ENCODE results near the gene CITED2.

CITED2 gene

GRCh38 chr6:139386404-139386803, 12.0 kb upstream of the CITED2 start:
- Histone ChIP-seq H3K4me3 (ENCODE audit: insufficient read depth in 1 of 2, low read depth in 1 of 2, low read length in 2 of 2) (no peak overlapping the region), H3K9me3 (ENCODE audit: control insufficient read depth, low read length) (no peaks in the 10 kb centered on the region), H3K4me1 (ENCODE audit: control insufficient read depth, insufficient read depth, low read depth, low read length) (no peaks in the 10 kb centered on the region), H3K4ac (ENCODE audit: low read depth in 1 of 2, low read length in 2 of 2) (no peak overlapping the region), H3K4me2 (ENCODE audit: low read length, poor library complexity, severe bottlenecking) (no peak overlapping the region), H3K9ac (ENCODE audit: low read length) (no peak overlapping the region), H3K79me1 (replicated peaks; ENCODE audit: low read length, poor library complexity, severe bottlenecking) (no peaks in the 10 kb centered on the region), H2BK120ac (ENCODE audit: low read depth, low read length) (no peak overlapping the region), H2BK12ac (ENCODE audit: low read length in 2 of 2) (no peak overlapping the region), H3K18ac (ENCODE audit: low read depth in 1 of 2, low read length in 2 of 2) (no peak overlapping the region), H4K91ac (ENCODE audit: low read length) (no peak overlapping the region), H3K27me3 (ENCODE audit: control insufficient read depth in 1 of 2, insufficient read depth in 1 of 2, low read length in 2 of 2) (no peaks in the 10 kb centered on the region), H3K23ac (ENCODE audit: low read length in 2 of 2) (no peak overlapping the region), H3K36me3 (ENCODE audit: control insufficient read depth in 1 of 2, insufficient read depth in 2 of 2, low read depth in 1 of 2, low read length in 2 of 2) (no peaks in the 10 kb centered on the region), H4K8ac (ENCODE audit: low read length) (no peak overlapping the region), H2BK15ac (ENCODE audit: low read depth, poor library complexity, severe bottlenecking) (no peak overlapping the region), H2AK5ac (ENCODE audit: low read length, severe bottlenecking) (no peak overlapping the region), H2AFZ (ENCODE audit: low read depth, low read length) (no peak overlapping the region), H2BK5ac (ENCODE audit: low read depth, low read length, poor library complexity, severe bottlenecking) (no peak overlapping the region), H3K14ac (ENCODE audit: low read length in 2 of 2) (no peak overlapping the region), H3K27ac (ENCODE audit: low read length, poor library complexity, severe bottlenecking) (no peak overlapping the region)
- no peak for DNase-seq
- 54% methylated on average over 3 of the region's 3 CpGs for WGBS

- no peak overlapping the region for H3K4ac ChIP-seq (ENCODE audit: low read depth in 1 of 2, low read length in 2 of 2)
- no peaks in the 10 kb centered on the region for H3K9me3 ChIP-seq (ENCODE audit: control insufficient read depth, low read length)
- peaks cover 3% of the 10 kb centered on the region for H3K79me1 ChIP-seq (replicated peaks; ENCODE audit: low read length, poor library complexity, severe bottlenecking)
- no peak overlapping the region for H3K23ac ChIP-seq (ENCODE audit: low read length in 2 of 2)
- DNase-seq: no peak
- no peak overlapping the region for H4K8ac ChIP-seq (ENCODE audit: low read length)
- no peak overlapping the region for H3K14ac ChIP-seq (ENCODE audit: low read length in 2 of 2)
- H2AK5ac ChIP-seq (ENCODE audit: low read length, severe bottlenecking): no peak overlapping the region
- no peaks in the 10 kb centered on the region for H3K27me3 ChIP-seq (ENCODE audit: control insufficient read depth in 1 of 2, insufficient read depth in 1 of 2, low read length in 2 of 2)
- H3K36me3 ChIP-seq (ENCODE audit: control insufficient read depth in 1 of 2, insufficient read depth in 2 of 2, low read depth in 1 of 2, low read length in 2 of 2): no peaks in the 10 kb centered on the region
- no peak overlapping the region for H2BK120ac ChIP-seq (ENCODE audit: low read depth, low read length)
- H2BK12ac ChIP-seq (ENCODE audit: low read length in 2 of 2): no peak overlapping the region
- no peak overlapping the region for H3K4me3 ChIP-seq (ENCODE audit: insufficient read depth in 1 of 2, low read depth in 1 of 2, low read length in 2 of 2)
- H3K27ac ChIP-seq (ENCODE audit: low read length, poor library complexity, severe bottlenecking): no peak overlapping the region
- no peak overlapping the region for H4K91ac ChIP-seq (ENCODE audit: low read length)
- no peak overlapping the region for H2BK5ac ChIP-seq (ENCODE audit: low read depth, low read length, poor library complexity, severe bottlenecking)
- 71% methylated on average over 5 of the region's 6 CpGs for WGBS
- peaks cover 6% of the 10 kb centered on the region for H3K4me1 ChIP-seq (ENCODE audit: control insufficient read depth, insufficient read depth, low read depth, low read length)
- no peak overlapping the region for H3K4me2 ChIP-seq (ENCODE audit: low read length, poor library complexity, severe bottlenecking)
- no peak overlapping the region for H3K18ac ChIP-seq (ENCODE audit: low read depth in 1 of 2, low read length in 2 of 2)
- no peak overlapping the region for H2BK15ac ChIP-seq (ENCODE audit: low read depth, poor library complexity, severe bottlenecking)
- no peak overlapping the region for H2AFZ ChIP-seq (ENCODE audit: low read depth, low read length)
- H3K9ac ChIP-seq (ENCODE audit: low read length): peak overlapping the region; percentile 7
Measured at GRCh38 chr6:139381216-139381865, 6.9 kb upstream of the CITED2 start.

GRCh38 chr6:139380611-139381010, 6.2 kb upstream of the CITED2 start:
- no peak for DNase-seq
- H4K8ac ChIP-seq (ENCODE audit: low read length): no peak overlapping the region
- peaks cover 3% of the 10 kb centered on the region for H3K79me1 ChIP-seq (replicated peaks; ENCODE audit: low read length, poor library complexity, severe bottlenecking)
- H3K4ac ChIP-seq (ENCODE audit: low read depth in 1 of 2, low read length in 2 of 2): no peak overlapping the region
- no peaks in the 10 kb centered on the region for H3K36me3 ChIP-seq (ENCODE audit: control insufficient read depth in 1 of 2, insufficient read depth in 2 of 2, low read depth in 1 of 2, low read length in 2 of 2)
- no peak overlapping the region for H3K4me2 ChIP-seq (ENCODE audit: low read length, poor library complexity, severe bottlenecking)
- H3K9ac ChIP-seq (ENCODE audit: low read length): no peak overlapping the region
- H3K18ac ChIP-seq (ENCODE audit: low read depth in 1 of 2, low read length in 2 of 2): no peak overlapping the region
- WGBS: 100% methylated on average over 1 of the region's 2 CpGs
- H4K91ac ChIP-seq (ENCODE audit: low read length): peak overlapping the region; percentile 7
- H3K4me3 ChIP-seq (ENCODE audit: insufficient read depth in 1 of 2, low read depth in 1 of 2, low read length in 2 of 2): no peak overlapping the region
- no peaks in the 10 kb centered on the region for H3K27me3 ChIP-seq (ENCODE audit: control insufficient read depth in 1 of 2, insufficient read depth in 1 of 2, low read length in 2 of 2)
- no peak overlapping the region for H3K27ac ChIP-seq (ENCODE audit: low read length, poor library complexity, severe bottlenecking)
- H3K9me3 ChIP-seq (ENCODE audit: control insufficient read depth, low read length): no peaks in the 10 kb centered on the region
- peaks cover 6% of the 10 kb centered on the region for H3K4me1 ChIP-seq (ENCODE audit: control insufficient read depth, insufficient read depth, low read depth, low read length)
- peak overlapping the region in 1 of 2 experiments; percentile 78 for H2BK12ac ChIP-seq (ENCODE audit: low read length in 2 of 2)
- H2BK120ac ChIP-seq (ENCODE audit: low read depth, low read length): no peak overlapping the region
- H2BK15ac ChIP-seq (ENCODE audit: low read depth, poor library complexity, severe bottlenecking): no peak overlapping the region
- no peak overlapping the region for H3K14ac ChIP-seq (ENCODE audit: low read length in 2 of 2)
- no peak overlapping the region for H2AFZ ChIP-seq (ENCODE audit: low read depth, low read length)
- H2BK5ac ChIP-seq (ENCODE audit: low read depth, low read length, poor library complexity, severe bottlenecking): no peak overlapping the region
- no peak overlapping the region for H2AK5ac ChIP-seq (ENCODE audit: low read length, severe bottlenecking)
- no peak overlapping the region for H3K23ac ChIP-seq (ENCODE audit: low read length in 2 of 2)

- Histone ChIP-seq H3K36me3 (ENCODE audit: control insufficient read depth in 1 of 2, insufficient read depth in 2 of 2, low read depth in 1 of 2, low read length in 2 of 2) (no peaks in the 10 kb centered on the region), H3K9ac (ENCODE audit: low read length) (no peak overlapping the region), H2AFZ (ENCODE audit: low read depth, low read length) (no peak overlapping the region), H3K4me3 (ENCODE audit: insufficient read depth in 1 of 2, low read depth in 1 of 2, low read length in 2 of 2) (no peak overlapping the region), H3K9me3 (ENCODE audit: control insufficient read depth, low read length) (no peaks in the 10 kb centered on the region), H3K4ac (ENCODE audit: low read depth in 1 of 2, low read length in 2 of 2) (no peak overlapping the region), H2AK5ac (ENCODE audit: low read length, severe bottlenecking) (peak overlapping the region; percentile 21), H3K4me2 (ENCODE audit: low read length, poor library complexity, severe bottlenecking) (no peak overlapping the region), H3K27me3 (ENCODE audit: control insufficient read depth in 1 of 2, insufficient read depth in 1 of 2, low read length in 2 of 2) (no peaks in the 10 kb centered on the region), H3K4me1 (ENCODE audit: control insufficient read depth, insufficient read depth, low read depth, low read length) (peaks cover 6% of the 10 kb centered on the region), H2BK120ac (ENCODE audit: low read depth, low read length) (no peak overlapping the region), H4K8ac (ENCODE audit: low read length) (no peak overlapping the region), H3K27ac (ENCODE audit: low read length, poor library complexity, severe bottlenecking) (no peak overlapping the region), H3K14ac (ENCODE audit: low read length in 2 of 2) (no peak overlapping the region), H3K18ac (ENCODE audit: low read depth in 1 of 2, low read length in 2 of 2) (no peak overlapping the region), H4K91ac (ENCODE audit: low read length) (peak overlapping the region; percentile 58), H2BK5ac (ENCODE audit: low read depth, low read length, poor library complexity, severe bottlenecking) (no peak overlapping the region), H3K79me1 (replicated peaks; ENCODE audit: low read length, poor library complexity, severe bottlenecking) (peaks cover 3% of the 10 kb centered on the region), H2BK15ac (ENCODE audit: low read depth, poor library complexity, severe bottlenecking) (no peak overlapping the region), H2BK12ac (ENCODE audit: low read length in 2 of 2) (no peak overlapping the region), H3K23ac (ENCODE audit: low read length in 2 of 2) (no peak overlapping the region)
- 98% methylated on average over 7 of the region's 7 CpGs for WGBS
- no peak for DNase-seq
Measured at GRCh38 chr6:139380168-139380567, 5.7 kb upstream of the CITED2 start.
